Ovary (tissue), 9 donors: ENCODE results near the gene HIP1. TPM values are rescaled to one million over a fixed set of nuclear protein-coding genes. Genes with fewer than 3 reads are reported as not detected.
"Not testable (repeated sequence)": the region's sequence is repeated elsewhere in the genome, so short reads cannot be mapped to it uniquely, and the experiment has no call there.

Source experiments
- DNase-seq, 5 donors: peaks; one replicate each; pipeline ENCODE4 v3.0.0-alpha.2; 2019 to 2020
- H3K27ac ChIP-seq, 2 donors: fragments of 200-600 bp; one replicate each; pipeline versions ENCODE4 v1.5.1 to v1.8.0; 2019 to 2022
- H3K27me3 ChIP-seq: fragments of 200-600 bp; one replicate; pipeline ENCODE4 v1.8.0; 2022
- H3K36me3 ChIP-seq: fragments of 200-600 bp; sonication (generic); one replicate; pipeline ENCODE4 v1.5.1; 2019
- H3K4me1 ChIP-seq: one replicate; pipeline ENCODE4 v1.8.1; 2013; ENCODE audit warnings: mild to moderate bottlenecking, moderate library complexity; ENCODE audit not compliant: insufficient read depth
- H3K4me3 ChIP-seq: fragments of 200-600 bp; sonication (generic); one replicate; pipeline ENCODE4 v1.5.1; 2017
- H3K9me3 ChIP-seq, 2 donors: fragments of 200-600 bp in 1 of 2; sonication (generic) in 1 of 2; one replicate each; pipeline versions ENCODE4 v1.5.1 to v1.8.1; 2013 to 2019; ENCODE audit warnings: mild to moderate bottlenecking in 1 of 2, moderate library complexity in 1 of 2
- EP300 ChIP-seq: sonication (generic); formaldehyde crosslinking; IDR thresholded peaks from one replicate; pipeline ENCODE4 v1.6.1; 2017; ENCODE audit warnings: antibody characterized with exemption
- POLR2A ChIP-seq: fragments of 450-650 bp; IDR thresholded peaks from one replicate; pipeline ENCODE4 v1.6.1; 2017; ENCODE audit warnings: antibody characterized with exemption, mild to moderate bottlenecking, moderate library complexity
- WGBS, 3 donors: extraction: QIAGEN DNeasy Blood & Tissue Kit in 1 of 3; methylation state at CpG; one replicate each; pipeline versions ENCODE4 v1.1.5 to v1.1.7; 2013 to 2017; 5-methylcytosine and 5-hydroxymethylcytosine counted together
- intact Hi-C, 4 donors: fragments of 100-400 bp; cut with DNase I; formaldehyde crosslinking; loops; one replicate each; pipeline versions ENCODE4 v1.11.0 to v1.15.1; 2022 to 2023
- polyA plus RNA-seq, 2 donors: library from polyadenylated mRNA; stranded (reverse); fragments of 200-250 nt in 1 of 2; fragments of 350-450 nt in 1 of 2; fragmentation: Illumina TruSeq in 1 of 2; extraction: RNeasy Lipid Tissue Mini Kit (QIAGEN cat#74804) in 1 of 2; gene quantifications; one replicate each; pipeline ENCODE4 v1.2.3, GENCODE V29; 2013 to 2014
- total RNA-seq, 7 donors: library from RNA; depleted of rRNA in 2 of 7; stranded (reverse); fragments of >200 nt in 2 of 7; fragmentation: NEBNext Ultra II Directional in 3 of 7; extraction: Animal tissue kit (Norgen Biotek cat#: 25700) in 3 of 7; gene quantifications; one replicate each; pipeline versions ENCODE4 v1.1.0 to v1.2.4, GENCODE V29; 2016 to 2023
- TF ChIP-seq, protein P1 (sequence below), 3 donors: fragments of 450-650 bp in 2 of 3; fragments of 200-600 bp in 1 of 3; IDR thresholded peaks; one replicate each; pipeline versions ENCODE4 v1.5.1 to v1.8.0; 2016 to 2022; ENCODE audit warnings: antibody characterized with exemption in 3 of 3, mild to moderate bottlenecking in 1 of 3
- donor health status: DM: no; HTN: no; CAD: no; lungs with moderate emphysema.
- donor health status: DM: no; HTN: no; CAD: no.
- donor health status: Bipolar disorder and iron deficiency.
- donor health status: DM: yes; HTN: yes; CAD: no.
- donor health status: DM: no; HTN: no; CAD: no.
- donor health status: DM: yes; HTN: yes; CAD: no.

The HIP1 gene
- total and polyA plus RNA-seq, 9 donors, result 9.4 to 31.4 (median 16.8) TPM

DNA sequence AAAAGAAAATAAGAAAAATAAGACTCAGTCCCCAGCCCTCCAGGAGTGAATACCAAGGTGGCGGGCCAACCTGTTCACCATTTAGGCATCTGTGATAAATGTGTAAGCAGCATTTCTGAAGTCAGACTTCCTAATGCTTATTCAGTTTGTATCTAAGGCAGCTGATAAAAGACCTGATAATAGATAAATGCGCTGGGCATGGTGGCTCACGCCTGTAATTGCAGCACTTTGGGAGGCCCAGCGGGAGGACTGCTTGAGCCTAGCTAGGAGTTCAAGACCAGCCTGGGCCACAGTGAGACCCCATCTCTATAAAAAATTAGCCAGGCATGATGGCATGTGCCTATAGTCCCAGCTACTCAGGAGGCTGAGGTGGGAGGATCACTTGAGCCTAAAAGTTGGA lies 143.0 kb downstream of the HIP1 start:
- Histone ChIP-seq H3K27ac (no peak overlapping the region), H3K36me3 (no peaks in the 10 kb centered on the region), H3K9me3 (no peaks in the 10 kb centered on the region), H3K4me3 (no peak overlapping the region), H3K27me3 (no peaks in the 10 kb centered on the region), H3K4me1 (peaks cover 13% of the 10 kb centered on the region)
- intact Hi-C loops, result no loop called here
- no peak for DNase-seq
- TF ChIP-seq EP300, result no peak
- TF ChIP-seq POLR2A, result no peak
- TF ChIP-seq, protein P1, sequence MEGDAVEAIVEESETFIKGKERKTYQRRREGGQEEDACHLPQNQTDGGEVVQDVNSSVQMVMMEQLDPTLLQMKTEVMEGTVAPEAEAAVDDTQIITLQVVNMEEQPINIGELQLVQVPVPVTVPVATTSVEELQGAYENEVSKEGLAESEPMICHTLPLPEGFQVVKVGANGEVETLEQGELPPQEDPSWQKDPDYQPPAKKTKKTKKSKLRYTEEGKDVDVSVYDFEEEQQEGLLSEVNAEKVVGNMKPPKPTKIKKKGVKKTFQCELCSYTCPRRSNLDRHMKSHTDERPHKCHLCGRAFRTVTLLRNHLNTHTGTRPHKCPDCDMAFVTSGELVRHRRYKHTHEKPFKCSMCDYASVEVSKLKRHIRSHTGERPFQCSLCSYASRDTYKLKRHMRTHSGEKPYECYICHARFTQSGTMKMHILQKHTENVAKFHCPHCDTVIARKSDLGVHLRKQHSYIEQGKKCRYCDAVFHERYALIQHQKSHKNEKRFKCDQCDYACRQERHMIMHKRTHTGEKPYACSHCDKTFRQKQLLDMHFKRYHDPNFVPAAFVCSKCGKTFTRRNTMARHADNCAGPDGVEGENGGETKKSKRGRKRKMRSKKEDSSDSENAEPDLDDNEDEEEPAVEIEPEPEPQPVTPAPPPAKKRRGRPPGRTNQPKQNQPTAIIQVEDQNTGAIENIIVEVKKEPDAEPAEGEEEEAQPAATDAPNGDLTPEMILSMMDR (IDR thresholded peaks at IDR 0.05), result no peak
- WGBS, 3 donors, result 95 to 98% (median 97%) methylated on average over 4 of the region's 4 CpGs

DNA sequence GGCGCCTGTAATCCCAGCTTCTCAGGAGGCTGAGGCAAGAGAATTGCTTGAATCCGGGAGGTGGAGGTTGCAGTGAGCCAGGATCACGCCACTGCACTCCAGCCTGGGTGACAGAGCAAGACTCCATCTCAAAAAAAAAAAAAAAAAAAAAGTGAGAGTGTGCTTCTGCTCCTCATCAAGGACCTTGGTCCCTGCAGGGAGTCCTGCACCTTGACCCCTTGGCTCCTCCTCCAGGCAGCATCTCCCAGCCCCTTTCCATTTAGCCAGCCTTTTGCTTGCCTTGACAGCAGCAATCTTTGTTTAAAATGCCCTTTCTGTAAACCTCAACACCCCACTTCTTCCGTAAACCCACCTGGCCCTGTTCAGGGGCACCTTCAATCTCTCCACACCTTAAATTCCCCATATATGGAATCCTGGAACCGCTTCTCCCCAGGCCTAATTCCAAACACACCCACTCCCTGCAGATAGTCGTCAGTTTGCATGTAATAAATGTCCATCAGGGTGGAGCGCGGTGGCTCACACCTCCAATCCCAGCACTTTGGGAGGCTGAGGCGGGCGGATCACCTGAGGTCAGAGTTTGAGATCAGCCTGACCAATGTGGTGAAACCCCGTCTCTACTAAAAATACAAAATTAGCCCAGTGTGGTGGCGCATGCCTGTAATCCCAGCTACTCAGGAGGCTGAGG lies 145.1 kb downstream of the HIP1 start:
- H3K4me1 ChIP-seq, H3K27me3 ChIP-seq, H3K4me3 ChIP-seq, H3K27ac ChIP-seq, intact Hi-C loops, H3K36me3 ChIP-seq, H3K9me3 ChIP-seq, DNase-seq: not testable (repeated sequence)
- WGBS, 3 donors, result 88 to 90% (median 90%) methylated on average over 12 of the region's 12 CpGs

DNA sequence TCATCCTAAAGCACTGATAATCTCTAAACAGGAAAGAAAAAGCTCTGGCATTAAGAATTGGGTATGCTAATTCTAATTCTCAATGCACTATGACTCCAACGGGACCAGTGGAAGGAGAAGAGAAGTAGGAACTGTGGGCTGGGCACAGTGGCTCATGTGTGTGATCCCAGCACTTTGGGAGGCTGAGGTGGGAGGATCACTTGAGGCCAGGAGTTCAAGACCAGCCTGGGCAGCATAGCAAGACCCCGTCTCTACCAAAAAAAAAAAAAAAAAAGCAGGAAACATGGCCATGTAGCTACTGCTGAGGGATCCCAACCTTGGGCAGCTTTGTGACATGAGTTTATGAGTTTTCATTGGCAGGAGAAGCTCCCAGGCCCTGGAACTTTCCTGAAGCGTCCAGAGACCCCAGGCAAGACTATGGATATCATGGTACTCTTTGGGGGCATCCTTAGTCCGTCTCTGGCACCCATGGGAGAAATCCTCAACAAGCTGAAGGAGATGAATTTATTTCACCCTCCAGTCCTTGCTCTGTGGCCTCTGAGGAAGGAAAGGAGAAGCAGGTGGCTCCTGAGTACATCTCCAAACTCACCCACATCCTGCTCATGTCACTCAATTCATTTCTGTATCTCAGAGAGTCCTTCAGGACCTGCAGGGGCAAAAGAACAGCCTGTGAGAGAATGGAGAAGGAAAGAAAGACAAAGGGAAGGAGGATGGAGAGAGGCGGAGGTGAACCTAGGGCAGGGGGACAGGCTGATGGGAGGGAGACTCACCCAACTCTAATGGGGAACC lies 147.1 kb downstream of the HIP1 start:
- no peaks in the 10 kb centered on the region for H3K27me3 ChIP-seq
- TF ChIP-seq, protein P1 (IDR thresholded peaks at IDR 0.05), result no peak
- TF ChIP-seq EP300 (no peak), POLR2A (no peak)
- H3K27ac ChIP-seq, result no peak overlapping the region
- WGBS, 3 donors, result 92 to 97% (median 94%) methylated on average over 5 of the region's 5 CpGs
- H3K4me3 ChIP-seq, result no peak overlapping the region
- H3K4me1 ChIP-seq, result no peaks in the 10 kb centered on the region
- H3K36me3 ChIP-seq, result no peaks in the 10 kb centered on the region
- no peak for DNase-seq
- no peaks in the 10 kb centered on the region for H3K9me3 ChIP-seq
- intact Hi-C loops, result no loop called here

DNA sequence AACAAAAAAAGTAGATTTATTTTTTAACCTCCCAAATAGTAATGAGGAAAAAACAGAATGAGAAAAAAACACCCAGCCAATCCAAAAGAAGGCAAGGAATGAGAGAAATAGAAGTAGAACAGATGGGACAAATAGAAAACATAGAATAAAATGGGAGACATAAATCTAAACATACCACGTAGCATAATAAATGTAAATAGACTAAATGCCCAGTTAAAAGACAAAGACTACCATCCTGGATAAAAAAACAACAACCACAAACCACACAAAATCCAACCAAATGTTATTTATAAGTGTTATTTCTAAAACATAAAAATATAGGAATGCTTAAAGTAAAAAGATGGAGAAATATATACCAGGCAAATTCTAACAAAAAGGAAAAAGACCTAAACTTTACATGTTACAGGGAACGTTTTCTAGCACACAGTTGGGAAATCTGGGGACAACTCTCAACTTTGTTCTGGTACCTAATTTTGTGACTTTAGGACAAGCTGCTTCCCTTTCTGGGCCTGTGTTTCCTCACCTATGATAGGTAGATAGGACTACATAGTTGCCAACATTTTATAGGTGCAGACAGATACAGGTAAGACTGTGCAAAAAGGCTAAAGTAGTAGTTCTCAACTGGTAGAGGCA lies 148.3 kb downstream of the HIP1 start:
- Histone ChIP-seq H3K27ac (no peak overlapping the region), H3K27me3 (no peaks in the 10 kb centered on the region), H3K4me3 (no peak overlapping the region), H3K4me1 (no peaks in the 10 kb centered on the region), H3K9me3 (no peaks in the 10 kb centered on the region), H3K36me3 (no peaks in the 10 kb centered on the region)
- intact Hi-C loops, result no loop called here
- TF ChIP-seq EP300, result no peak
- TF ChIP-seq, protein P1 (IDR thresholded peaks at IDR 0.05), result no peak
- no peak for TF ChIP-seq POLR2A
- WGBS, 3 donors, result 74 to 83% (median 78%) methylated on average over 2 of the region's 2 CpGs
- DNase-seq, result no peak

DNA sequence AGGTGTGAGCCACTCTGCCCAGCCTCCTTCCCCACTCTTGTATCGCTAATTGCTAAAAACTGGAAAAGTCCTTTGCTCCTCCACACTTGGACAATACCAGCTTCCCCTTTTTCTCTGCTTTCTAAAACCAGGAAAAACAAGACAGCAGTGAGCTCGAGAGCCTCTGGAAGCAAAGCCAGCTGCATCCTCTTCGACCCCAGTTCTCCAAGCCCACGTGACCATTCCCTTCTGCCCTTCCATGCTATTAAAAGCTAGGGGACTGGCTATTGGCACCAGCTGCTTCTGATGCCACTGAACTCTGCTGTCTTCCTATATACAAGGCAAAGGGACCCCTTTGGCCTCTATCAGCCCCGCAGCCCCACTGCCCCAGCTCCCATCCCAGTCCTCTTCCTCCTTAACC lies 154.4 kb downstream of the HIP1 start:
- DNase-seq, result no peak
- intact Hi-C loops, result no loop called here
- Histone ChIP-seq H3K9me3 (no peaks in the 10 kb centered on the region), H3K27me3 (no peaks in the 10 kb centered on the region), H3K4me1 (no peaks in the 10 kb centered on the region), H3K4me3 (no peak overlapping the region), H3K36me3 (no peaks in the 10 kb centered on the region), H3K27ac (no peak overlapping the region)
- 76 to 89% (median 83%) methylated on average over 5 of the region's 5 CpGs for WGBS, 3 donors
- TF ChIP-seq POLR2A (no peak), EP300 (no peak)
- TF ChIP-seq, protein P1 (IDR thresholded peaks at IDR 0.05), result no peak
